Prostate gland (tissue), 2 donors: Measurements from ENCODE around the gene ESR1. TPM values are rescaled to one million over a fixed set of nuclear protein-coding genes. Genes with fewer than 3 reads are reported as not detected.
A peak's percentile ranks its signal among the peaks of the same experiment; 100 is the strongest.

Experiments
- DNase-seq: peaks from one replicate; pipeline ENCODE4 v3.0.0-alpha.2; 2019; ENCODE audit warnings: low spot score
- H3K27ac ChIP-seq, 2 donors: fragments of 200-600 bp; sonication (generic); 2 replicates each; pipeline ENCODE4 v1.5.1; 2017 to 2019
- H3K27me3 ChIP-seq: fragments of 200-600 bp; sonication (generic); replicated peaks from 2 replicates; pipeline ENCODE4 v1.5.1; 2019; ENCODE audit not compliant: insufficient read depth
- H3K36me3 ChIP-seq, 2 donors: fragments of 200-600 bp; sonication (generic); 1 replicate in 1 of 2; 2 replicates in 1 of 2; pipeline versions ENCODE4 v1.5.1 to v1.8.1; 2017 to 2019
- H3K4me1 ChIP-seq: fragments of 200-600 bp; sonication (generic); replicated peaks from 2 replicates; pipeline ENCODE4 v1.5.1; 2019
- H3K4me3 ChIP-seq, 2 donors: fragments of 200-600 bp; sonication (generic); 2 replicates each; pipeline ENCODE4 v1.5.1; 2017 to 2019
- H3K9me3 ChIP-seq: fragments of 200-600 bp; sonication (generic); 2 replicates; pipeline ENCODE4 v1.5.1; 2017
- POLR2A ChIP-seq: fragments of 450-650 bp; IDR thresholded peaks from one replicate; pipeline ENCODE4 v1.6.1; 2016; ENCODE audit warnings: antibody characterized with exemption, mild to moderate bottlenecking
- POLR2AphosphoS5 ChIP-seq: sonication (generic); formaldehyde crosslinking; IDR thresholded peaks from one replicate; pipeline ENCODE4 v1.6.1; 2017; ENCODE audit warnings: antibody characterized with exemption
- WGBS: methylation state at CpG from one replicate; pipeline ENCODE4 v1.1.5; 2018; 5-methylcytosine and 5-hydroxymethylcytosine counted together
- intact Hi-C: fragments of 100-400 bp; cut with DNase I; formaldehyde crosslinking; loops from one replicate; pipeline ENCODE4 v1.14.2; 2022
- total RNA-seq, 2 donors: library from RNA; depleted of rRNA; stranded (reverse); fragments of >200 nt; gene quantifications; one replicate each; pipeline ENCODE4 v1.1.0, GENCODE V29; 2016
- TF ChIP-seq, protein P1 (sequence below), 4 experiments: fragments of 200-600 bp in 2 of 4; fragments of 450-650 bp in 2 of 4; sonication (generic) in 2 of 4; IDR thresholded peaks; 1 replicate in 3 of 4; 2 replicates in 1 of 4; pipeline ENCODE4 v1.5.1; 2016 to 2019; ENCODE audit warnings: antibody characterized with exemption in 4 of 4, mild to moderate bottlenecking in 2 of 4, moderate library complexity in 2 of 4

ESR1 gene
- total RNA-seq, 2 donors from 2014 or later: 2.3 to 5.6 TPM

DNA sequence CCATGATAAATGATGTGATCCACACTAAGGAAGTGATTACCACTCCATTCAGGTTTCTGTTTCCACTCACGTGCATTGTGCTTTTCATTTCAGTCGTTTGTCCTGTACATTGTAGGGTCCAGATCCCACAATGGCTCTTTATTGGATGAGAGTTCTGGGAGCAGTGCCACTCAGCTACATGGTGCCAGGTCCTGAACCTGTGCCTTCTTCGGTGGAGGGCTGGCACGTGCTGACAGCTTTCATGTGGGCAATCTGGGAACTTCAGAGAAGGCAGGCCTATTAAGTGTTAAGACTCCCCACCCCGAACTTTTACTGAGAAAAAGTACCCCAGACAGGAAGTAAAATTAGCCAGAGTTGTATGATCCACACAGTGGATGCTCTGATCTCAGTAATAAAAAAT is 255.0 kb downstream of the ESR1 start:
- 37% methylated on average over 5 of the region's 5 CpGs for WGBS
- no peaks in the 10 kb centered on the region for H3K9me3 ChIP-seq
- H3K27ac ChIP-seq: no peak overlapping the region
- TF ChIP-seq POLR2AphosphoS5: no peak
- TF ChIP-seq, protein P1, sequence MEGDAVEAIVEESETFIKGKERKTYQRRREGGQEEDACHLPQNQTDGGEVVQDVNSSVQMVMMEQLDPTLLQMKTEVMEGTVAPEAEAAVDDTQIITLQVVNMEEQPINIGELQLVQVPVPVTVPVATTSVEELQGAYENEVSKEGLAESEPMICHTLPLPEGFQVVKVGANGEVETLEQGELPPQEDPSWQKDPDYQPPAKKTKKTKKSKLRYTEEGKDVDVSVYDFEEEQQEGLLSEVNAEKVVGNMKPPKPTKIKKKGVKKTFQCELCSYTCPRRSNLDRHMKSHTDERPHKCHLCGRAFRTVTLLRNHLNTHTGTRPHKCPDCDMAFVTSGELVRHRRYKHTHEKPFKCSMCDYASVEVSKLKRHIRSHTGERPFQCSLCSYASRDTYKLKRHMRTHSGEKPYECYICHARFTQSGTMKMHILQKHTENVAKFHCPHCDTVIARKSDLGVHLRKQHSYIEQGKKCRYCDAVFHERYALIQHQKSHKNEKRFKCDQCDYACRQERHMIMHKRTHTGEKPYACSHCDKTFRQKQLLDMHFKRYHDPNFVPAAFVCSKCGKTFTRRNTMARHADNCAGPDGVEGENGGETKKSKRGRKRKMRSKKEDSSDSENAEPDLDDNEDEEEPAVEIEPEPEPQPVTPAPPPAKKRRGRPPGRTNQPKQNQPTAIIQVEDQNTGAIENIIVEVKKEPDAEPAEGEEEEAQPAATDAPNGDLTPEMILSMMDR (IDR thresholded peaks at IDR 0.05): no peak
- no peak for TF ChIP-seq POLR2A
- no peak for DNase-seq
- no peaks in the 10 kb centered on the region for H3K36me3 ChIP-seq
- no peak overlapping the region for H3K4me3 ChIP-seq
- intact Hi-C loops: no loop called here
- H3K4me1 ChIP-seq: no peaks in the 10 kb centered on the region
- no peaks in the 10 kb centered on the region for H3K27me3 ChIP-seq

DNA sequence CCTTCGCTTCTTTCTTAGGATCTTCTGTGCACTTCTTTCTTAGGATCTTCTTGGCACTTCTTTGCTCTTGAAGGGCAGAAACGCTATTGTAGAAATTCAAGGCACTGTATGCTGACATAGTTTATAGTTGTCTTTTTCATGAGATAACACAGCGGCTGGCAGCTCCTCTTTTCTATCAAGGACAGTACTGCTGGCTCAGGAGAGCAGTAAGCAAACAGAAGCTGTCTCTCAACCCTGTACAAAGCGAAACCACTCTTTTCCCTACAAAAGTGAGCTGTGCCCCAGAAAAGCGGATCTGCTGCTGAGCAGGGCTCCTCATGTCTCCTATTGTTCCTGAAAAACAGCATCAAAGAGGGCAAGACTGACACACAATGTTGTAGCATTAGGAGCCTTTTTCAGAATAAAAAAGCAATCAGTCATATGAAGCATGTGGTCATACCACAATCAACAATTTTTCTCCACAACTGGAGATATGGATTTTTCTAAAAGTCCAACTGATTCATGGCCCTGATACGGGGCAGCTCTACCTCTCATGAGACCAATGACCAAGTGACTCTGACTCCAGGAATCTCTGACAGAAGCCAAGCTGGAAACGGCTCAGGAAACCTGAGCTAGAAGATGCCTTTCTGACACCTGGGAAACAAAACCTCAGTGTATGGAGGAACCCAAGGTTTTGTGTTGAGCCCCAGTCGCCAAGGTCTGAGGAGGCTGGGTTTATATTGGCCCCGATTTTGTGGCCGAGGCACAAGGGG is 255.9 kb downstream of the ESR1 start:
- H3K4me3 ChIP-seq: no peak overlapping the region
- no peaks in the 10 kb centered on the region for H3K36me3 ChIP-seq
- H3K27ac ChIP-seq: peak overlapping the region in 1 of 2 donors; percentile 29
- no peaks in the 10 kb centered on the region for H3K9me3 ChIP-seq
- H3K27me3 ChIP-seq: no peaks in the 10 kb centered on the region
- intact Hi-C loops: no loop called here
- peak; percentile 9 for DNase-seq
- H3K4me1 ChIP-seq: no peaks in the 10 kb centered on the region
- 50% methylated on average over 10 of the region's 10 CpGs for WGBS
- TF ChIP-seq, protein P1 (IDR thresholded peaks at IDR 0.05): no peak
- TF ChIP-seq POLR2AphosphoS5 (no peak), POLR2A (no peak)

DNA sequence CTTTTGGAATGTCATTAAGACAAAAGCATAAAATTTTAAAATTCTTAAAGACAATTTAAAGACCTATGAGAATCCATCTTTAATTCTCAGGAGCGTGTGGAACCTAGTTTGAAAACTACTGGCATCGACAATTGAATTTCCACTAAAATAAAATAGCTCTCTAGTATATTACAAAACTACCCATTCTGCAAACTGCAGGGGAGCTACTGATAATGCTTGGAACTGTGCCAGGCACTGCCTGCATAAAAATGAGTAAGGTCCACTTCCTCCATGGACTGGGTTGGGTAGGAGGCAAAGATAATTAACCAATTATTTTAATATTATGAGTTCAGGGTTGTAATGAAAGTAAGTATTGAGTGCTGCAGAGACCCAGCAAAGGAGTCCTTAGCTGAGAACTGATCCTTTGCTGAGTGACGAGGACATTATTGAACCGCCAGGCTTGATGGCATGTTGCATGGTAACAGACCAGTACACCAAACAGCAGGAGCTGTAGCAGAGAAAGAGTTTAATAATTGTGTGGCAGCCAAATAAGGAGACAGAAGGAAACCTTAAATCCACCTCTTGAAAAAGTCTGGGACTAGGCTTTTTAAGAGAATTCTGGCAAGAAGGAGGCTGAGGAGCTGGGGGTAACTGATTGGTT is 261.3 kb downstream of the ESR1 start:
- no peaks in the 10 kb centered on the region for H3K4me1 ChIP-seq
- TF ChIP-seq, protein P1 (IDR thresholded peaks at IDR 0.05): no peak
- TF ChIP-seq POLR2A (no peak), POLR2AphosphoS5 (no peak)
- H3K9me3 ChIP-seq: no peaks in the 10 kb centered on the region
- 88% methylated on average over 4 of the region's 4 CpGs for WGBS
- intact Hi-C loops: no loop called here
- no peak overlapping the region for H3K27ac ChIP-seq
- DNase-seq: no peak
- H3K36me3 ChIP-seq: no peaks in the 10 kb centered on the region
- no peaks in the 10 kb centered on the region for H3K27me3 ChIP-seq
- H3K4me3 ChIP-seq: no peak overlapping the region

- Histone ChIP-seq H3K4me1 (no peaks in the 10 kb centered on the region), H3K9me3 (no peaks in the 10 kb centered on the region), H3K36me3 (no peaks in the 10 kb centered on the region), H3K27me3 (no peaks in the 10 kb centered on the region), H3K27ac (no peak overlapping the region), H3K4me3 (no peak overlapping the region)
- WGBS: 94% methylated on average over 5 of the region's 5 CpGs
- DNase-seq: no peak
- intact Hi-C loops: no loop called here
- TF ChIP-seq, protein P1 (IDR thresholded peaks at IDR 0.05): no peak
- no peak for TF ChIP-seq POLR2A
- TF ChIP-seq POLR2AphosphoS5: no peak
Measured at GRCh38 chr6:152070556-152070955, 263.1 kb downstream of the ESR1 start.

DNA sequence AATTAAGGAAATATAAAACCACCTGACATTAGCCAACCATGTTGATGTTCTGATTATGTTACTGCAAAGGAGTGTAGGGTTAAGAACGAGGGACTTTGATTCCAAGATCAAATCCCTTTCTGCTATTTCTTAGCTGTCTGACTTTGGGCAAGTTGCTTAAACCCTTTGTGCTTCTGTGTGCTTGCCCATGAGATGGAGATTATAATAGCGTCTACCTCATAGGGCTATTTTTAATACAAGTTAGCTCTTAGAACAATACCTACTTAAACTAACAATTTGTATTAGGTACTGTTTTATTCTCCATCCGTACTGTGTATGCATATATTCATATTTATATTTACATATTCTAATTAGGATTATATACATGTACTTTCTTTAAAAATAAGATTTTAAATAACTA is 263.8 kb downstream of the ESR1 start:
- H3K4me3 ChIP-seq: no peak overlapping the region

More for the DNA sequence above, 263.8 kb downstream of the ESR1 start:
- whole genome bisulfite sequencing: 71% methylated on average over 3 of the region's 3 CpGs
- no peaks in the 10 kb centered on the region for H3K36me3 ChIP-seq
- H3K27ac ChIP-seq: no peak overlapping the region
- no peaks in the 10 kb centered on the region for H3K9me3 ChIP-seq
- intact Hi-C loops: no loop called here
- no peaks in the 10 kb centered on the region for H3K4me1 ChIP-seq
- TF ChIP-seq POLR2AphosphoS5 (no peak), POLR2A (no peak)
- no peaks in the 10 kb centered on the region for H3K27me3 ChIP-seq
- DNase-seq: no peak
